GM10266 (cell line): ENCODE measurements around the gene C10orf90.

ENCODE experiments used
- DNase-seq: peaks from one replicate; pipeline ENCODE4 v3.0.0; 2012; ENCODE audit errors: extremely low spot score
- CTCF ChIP-seq: IDR thresholded peaks from 2 replicates; pipeline ENCODE4 v1.5.1; 2012; ENCODE audit warnings: mild to moderate bottlenecking, low read depth; ENCODE audit not compliant: control insufficient read depth, insufficient read depth; ENCODE audit errors: missing control alignments

C10orf90 gene

GRCh38 chr10:126670056-126670894 lies at the start of gene C10orf90:
Gene C10orf90 (minus strand): TSS chr10:126670693. CDS start chr10:126670480, 213 bp downstream.
- DNase-seq, result no peak

GRCh38 chr10:126716366-126716765 lies 45.9 kb upstream of the C10orf90 start:
- TF ChIP-seq CTCF, result no peak
- no peak for DNase-seq

More at GRCh38 chr10:126670056-126670894, at the start of gene C10orf90:
- no peak for TF ChIP-seq CTCF

GRCh38 chr10:126713594-126713993 lies 43.1 kb upstream of the C10orf90 start:
- no peak for TF ChIP-seq CTCF
- no peak for DNase-seq

- TF ChIP-seq CTCF, result no peak
- no peak for DNase-seq
Observed at GRCh38 chr10:126712681-126713080, 42.2 kb upstream of the C10orf90 start.

- DNase-seq, result no peak
Observed at GRCh38 chr10:126705951-126706565, 35.6 kb upstream of the C10orf90 start.

GRCh38 chr10:126705131-126705530 lies 34.6 kb upstream of the C10orf90 start:
- no peak for DNase-seq
- TF ChIP-seq CTCF, result no peak

More at GRCh38 chr10:126705951-126706565, 35.6 kb upstream of the C10orf90 start:
- no peak for TF ChIP-seq CTCF

GRCh38 chr10:126704649-126705048 lies 34.2 kb upstream of the C10orf90 start:
- TF ChIP-seq CTCF, result no peak
- DNase-seq, result no peak
